DMS79 (cell line): ENCODE measurements around the gene COL6A3.

Experiments used
- DNase-seq: peaks from one replicate; lab custom pipeline; 2025; lab: John Stamatoyannopoulos, UW

The COL6A3 gene, protein sequence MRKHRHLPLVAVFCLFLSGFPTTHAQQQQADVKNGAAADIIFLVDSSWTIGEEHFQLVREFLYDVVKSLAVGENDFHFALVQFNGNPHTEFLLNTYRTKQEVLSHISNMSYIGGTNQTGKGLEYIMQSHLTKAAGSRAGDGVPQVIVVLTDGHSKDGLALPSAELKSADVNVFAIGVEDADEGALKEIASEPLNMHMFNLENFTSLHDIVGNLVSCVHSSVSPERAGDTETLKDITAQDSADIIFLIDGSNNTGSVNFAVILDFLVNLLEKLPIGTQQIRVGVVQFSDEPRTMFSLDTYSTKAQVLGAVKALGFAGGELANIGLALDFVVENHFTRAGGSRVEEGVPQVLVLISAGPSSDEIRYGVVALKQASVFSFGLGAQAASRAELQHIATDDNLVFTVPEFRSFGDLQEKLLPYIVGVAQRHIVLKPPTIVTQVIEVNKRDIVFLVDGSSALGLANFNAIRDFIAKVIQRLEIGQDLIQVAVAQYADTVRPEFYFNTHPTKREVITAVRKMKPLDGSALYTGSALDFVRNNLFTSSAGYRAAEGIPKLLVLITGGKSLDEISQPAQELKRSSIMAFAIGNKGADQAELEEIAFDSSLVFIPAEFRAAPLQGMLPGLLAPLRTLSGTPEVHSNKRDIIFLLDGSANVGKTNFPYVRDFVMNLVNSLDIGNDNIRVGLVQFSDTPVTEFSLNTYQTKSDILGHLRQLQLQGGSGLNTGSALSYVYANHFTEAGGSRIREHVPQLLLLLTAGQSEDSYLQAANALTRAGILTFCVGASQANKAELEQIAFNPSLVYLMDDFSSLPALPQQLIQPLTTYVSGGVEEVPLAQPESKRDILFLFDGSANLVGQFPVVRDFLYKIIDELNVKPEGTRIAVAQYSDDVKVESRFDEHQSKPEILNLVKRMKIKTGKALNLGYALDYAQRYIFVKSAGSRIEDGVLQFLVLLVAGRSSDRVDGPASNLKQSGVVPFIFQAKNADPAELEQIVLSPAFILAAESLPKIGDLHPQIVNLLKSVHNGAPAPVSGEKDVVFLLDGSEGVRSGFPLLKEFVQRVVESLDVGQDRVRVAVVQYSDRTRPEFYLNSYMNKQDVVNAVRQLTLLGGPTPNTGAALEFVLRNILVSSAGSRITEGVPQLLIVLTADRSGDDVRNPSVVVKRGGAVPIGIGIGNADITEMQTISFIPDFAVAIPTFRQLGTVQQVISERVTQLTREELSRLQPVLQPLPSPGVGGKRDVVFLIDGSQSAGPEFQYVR (N-terminal part only)

GRCh38 chr2:237413777-237414661 is at the start of gene COL6A3:
Gene COL6A3, minus strand, starts transcription at chr2:237414164. Its CDS starts 17,347 bp downstream, at chr2:237396817.
- no peak for DNase-seq

GRCh38 chr2:237459741-237460174 is 45.8 kb upstream of the COL6A3 start:
- DNase-seq, result no peak

- DNase-seq, result no peak
These were observed 45.3 kb upstream of the COL6A3 start for GRCh38 chr2:237459226-237459625.

- DNase-seq, result no peak
These were observed 44.6 kb upstream of the COL6A3 start for GRCh38 chr2:237458519-237458918.

- DNase-seq, result no peak
These were observed 43.5 kb upstream of the COL6A3 start for GRCh38 chr2:237457388-237457941.

- no peak for DNase-seq
These were observed 42.4 kb upstream of the COL6A3 start for GRCh38 chr2:237456200-237456843.

DNA sequence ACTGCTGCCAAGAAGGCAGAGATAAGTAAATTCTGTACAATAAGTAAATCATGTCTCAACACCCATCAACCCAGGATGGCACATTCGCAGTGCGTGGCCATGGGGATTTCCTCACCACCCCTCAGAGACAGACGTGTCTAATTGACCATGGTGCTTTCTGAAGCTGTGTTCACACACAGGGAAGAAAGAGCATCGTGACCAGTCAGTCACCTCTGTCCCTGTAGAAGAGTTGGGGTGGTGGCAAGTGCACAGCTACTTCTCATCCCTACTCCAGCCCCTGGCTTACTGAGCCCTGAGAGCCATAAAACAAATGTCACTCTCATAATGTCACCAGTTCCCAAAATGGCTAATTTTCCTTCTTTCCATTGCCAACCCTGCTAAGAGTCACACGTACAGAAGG is 41.8 kb upstream of the COL6A3 start:
- DNase-seq, result no peak

GRCh38 chr2:237453671-237454070 is 39.7 kb upstream of the COL6A3 start:
- DNase-seq, result no peak

DNA sequence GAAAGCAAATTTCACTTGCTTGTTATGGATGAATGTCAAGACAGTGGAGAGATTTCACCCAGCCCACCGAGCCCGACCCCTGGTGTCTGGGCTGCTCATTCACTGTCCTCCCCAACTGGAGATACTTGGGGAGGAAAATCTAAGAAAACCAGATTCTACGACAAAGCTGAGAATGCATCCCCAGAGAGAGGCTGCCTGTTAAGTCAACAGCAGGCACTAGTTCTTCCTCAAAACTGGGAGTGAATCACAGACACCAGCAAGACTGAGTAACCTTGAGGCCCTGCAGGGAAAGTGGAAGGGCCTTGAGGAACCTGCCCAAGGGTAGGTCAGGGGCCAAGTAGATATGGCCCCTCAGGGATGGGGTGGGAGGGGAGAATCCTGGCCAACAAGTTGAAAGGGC is 38.9 kb upstream of the COL6A3 start:
- no peak for DNase-seq

- no peak for DNase-seq
These were observed 37.9 kb upstream of the COL6A3 start for GRCh38 chr2:237451643-237452469.

DNA sequence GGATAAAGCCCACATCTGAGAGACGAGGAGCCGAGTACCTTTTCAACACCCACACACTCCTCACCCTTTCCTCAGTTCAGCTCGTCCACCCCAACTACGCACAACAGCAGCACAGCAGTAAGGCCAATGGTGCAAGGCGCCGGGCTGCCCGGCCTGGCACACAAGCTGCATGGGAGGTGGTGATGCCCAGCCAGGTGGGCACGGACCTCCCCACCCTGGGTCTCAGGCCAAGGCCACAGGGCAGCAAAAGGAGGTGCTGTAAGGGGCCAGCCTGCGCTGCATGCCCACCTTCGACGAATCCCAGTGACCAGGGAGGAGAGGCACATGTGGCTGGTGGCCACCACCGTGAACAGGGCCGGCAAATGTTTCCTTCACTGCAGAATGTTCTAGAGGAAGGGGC is 36.6 kb upstream of the COL6A3 start:
- DNase-seq, result no peak

DNA sequence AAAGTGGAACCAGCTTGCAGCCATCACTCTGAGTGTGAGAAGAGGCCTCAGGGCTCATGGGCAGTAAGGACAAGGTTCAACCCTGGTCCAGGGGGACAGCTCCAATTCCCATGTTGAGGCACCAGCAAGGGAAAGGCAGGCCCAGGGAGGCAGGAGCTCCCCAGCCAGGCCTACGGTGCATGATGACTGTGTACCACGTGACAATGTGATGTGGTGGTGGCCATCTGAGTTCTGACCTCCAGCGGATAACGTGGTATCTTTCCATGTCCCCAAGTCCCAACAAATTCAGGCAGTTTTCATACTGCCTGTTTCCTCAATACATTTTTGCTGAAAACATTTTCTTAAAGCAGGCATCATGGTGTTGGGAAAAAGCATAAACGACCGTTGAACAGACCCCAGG is 36.1 kb upstream of the COL6A3 start:
- DNase-seq, result no peak

DNA sequence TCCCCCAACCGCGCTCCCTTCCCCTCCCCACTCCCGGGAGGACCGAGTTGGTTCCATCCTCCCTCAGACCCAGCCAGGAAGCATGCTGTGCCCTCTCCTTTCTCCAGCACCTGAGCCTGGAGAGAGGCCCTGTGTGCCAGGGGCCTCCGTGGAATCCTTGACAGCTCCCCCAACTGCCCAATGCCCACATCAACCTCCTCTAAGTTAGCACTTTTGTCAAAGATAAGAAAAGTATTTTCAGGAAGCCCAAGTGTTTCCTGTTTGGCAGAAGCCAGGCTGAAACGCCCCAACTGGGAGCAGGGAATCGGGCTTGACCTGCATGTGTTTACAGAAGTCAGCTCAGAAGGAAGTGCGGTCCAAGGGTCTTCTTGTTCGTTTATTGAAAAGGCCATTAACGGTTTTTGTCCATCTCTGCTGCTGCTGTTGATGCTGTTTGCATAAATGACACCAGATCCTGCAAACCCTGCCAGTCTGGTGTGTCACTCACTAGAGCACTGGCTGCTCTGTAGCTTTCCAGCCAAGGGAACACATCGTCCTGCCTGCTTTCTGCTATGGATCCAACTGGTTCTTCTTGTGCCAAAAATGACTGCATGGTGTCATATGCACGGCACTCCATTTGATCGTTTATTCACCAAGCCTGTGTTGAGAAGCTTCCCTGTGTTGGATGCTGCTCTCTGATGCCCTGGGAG is 35.4 kb upstream of the COL6A3 start:
- DNase-seq, result no peak

DNA sequence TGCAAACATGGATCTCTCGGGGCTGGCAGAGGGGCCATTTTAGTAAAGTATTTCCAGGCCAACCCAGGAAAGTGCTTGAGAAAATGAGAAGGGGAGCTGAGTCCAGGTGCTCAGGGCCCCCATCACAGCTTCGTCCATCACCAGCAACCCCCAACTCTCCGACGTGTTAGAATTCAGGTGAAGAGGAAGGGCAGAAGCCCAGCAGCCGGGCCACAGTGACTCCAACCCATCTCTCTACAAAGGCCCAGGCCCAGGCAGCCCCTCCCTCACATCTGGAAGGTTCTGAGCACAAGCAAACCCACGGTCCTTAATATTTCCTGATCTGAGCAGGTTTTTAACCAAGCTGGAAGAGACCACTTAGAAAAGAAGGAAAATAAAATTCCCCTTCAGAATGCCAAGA is 34.7 kb upstream of the COL6A3 start:
- DNase-seq, result no peak

DNA sequence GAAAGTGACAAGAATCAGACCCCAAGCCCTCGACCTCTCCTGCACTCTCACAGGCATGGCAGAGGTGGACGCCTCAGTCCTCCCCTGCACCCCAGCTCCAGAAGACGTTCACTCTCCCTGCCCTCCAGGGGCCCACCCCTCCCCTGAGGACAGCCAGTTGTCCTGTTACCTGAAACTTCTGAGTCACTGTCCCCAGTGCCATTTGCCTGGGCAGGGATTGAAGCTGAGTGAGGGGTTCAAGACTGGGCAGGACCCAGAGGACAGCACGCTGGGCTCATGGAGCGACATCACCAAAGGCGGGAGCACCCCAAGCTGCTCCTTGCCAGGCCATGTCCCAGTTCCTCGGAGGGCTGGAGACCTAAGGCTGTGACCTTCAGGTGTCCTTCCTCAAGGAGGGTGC is 34.2 kb upstream of the COL6A3 start:
- DNase-seq, result no peak

- DNase-seq, result no peak
These were observed 33.5 kb upstream of the COL6A3 start for GRCh38 chr2:237447496-237447895.

DNA sequence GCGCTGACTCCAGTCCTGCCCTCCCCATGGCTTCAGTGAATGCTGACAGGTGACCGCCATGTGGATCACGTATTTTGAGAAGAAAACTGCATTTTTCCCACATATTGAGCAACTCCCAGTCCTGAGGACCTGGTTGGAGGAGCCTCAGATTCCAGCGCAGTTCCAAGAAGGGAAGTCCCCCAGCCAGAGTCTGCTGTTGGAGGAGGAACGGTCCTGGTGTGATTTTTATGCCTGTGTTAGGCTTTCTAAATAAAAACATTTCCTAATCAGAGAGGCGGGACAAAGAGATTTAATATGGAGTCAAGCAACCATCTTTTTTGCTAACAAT is 32.3 kb upstream of the COL6A3 start:
- no peak for DNase-seq

DNA sequence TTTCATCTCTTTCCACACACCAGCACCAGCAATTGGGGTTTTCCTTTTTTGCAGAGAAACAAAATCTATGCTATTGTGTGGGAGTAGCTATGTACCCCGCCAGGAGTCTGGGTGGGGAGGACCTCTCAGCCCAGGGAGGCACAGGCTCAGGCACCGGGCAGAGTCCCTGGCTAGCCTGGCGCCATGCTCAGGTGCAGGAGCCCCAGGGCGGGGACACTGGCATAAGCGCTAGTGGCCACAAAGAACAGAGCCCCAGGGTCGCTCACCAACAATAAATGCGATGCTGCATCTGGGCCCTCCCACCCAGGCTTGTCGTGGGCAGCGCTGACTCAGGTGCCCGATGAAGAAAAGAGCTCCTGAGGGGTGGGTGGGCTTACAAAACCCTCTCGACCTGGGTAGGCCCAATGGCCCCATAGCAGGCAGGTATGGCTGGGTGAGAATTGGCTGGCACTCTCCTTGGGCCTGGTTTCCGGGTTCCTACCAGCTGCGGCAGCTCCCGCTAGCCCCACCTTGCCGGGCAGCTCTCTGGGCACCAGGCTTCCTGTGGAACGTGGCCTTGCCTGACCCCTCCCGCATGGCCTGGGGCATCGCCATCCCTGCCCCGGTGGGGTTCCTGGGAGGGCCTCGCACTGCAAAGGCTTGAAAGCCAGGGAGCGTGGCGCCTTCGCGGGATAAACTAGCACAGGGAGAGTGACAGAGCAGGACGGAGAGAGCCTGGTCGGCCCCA is 31.8 kb upstream of the COL6A3 start:
- DNase-seq, result no peak
